ENCODE data around the gene ABCC9.

- TF ChIP-seq, protein P1, sequence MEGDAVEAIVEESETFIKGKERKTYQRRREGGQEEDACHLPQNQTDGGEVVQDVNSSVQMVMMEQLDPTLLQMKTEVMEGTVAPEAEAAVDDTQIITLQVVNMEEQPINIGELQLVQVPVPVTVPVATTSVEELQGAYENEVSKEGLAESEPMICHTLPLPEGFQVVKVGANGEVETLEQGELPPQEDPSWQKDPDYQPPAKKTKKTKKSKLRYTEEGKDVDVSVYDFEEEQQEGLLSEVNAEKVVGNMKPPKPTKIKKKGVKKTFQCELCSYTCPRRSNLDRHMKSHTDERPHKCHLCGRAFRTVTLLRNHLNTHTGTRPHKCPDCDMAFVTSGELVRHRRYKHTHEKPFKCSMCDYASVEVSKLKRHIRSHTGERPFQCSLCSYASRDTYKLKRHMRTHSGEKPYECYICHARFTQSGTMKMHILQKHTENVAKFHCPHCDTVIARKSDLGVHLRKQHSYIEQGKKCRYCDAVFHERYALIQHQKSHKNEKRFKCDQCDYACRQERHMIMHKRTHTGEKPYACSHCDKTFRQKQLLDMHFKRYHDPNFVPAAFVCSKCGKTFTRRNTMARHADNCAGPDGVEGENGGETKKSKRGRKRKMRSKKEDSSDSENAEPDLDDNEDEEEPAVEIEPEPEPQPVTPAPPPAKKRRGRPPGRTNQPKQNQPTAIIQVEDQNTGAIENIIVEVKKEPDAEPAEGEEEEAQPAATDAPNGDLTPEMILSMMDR (conservative IDR thresholded peaks at IDR 0.05), result no peak
- TF ChIP-seq ZFX (IDR thresholded peaks at IDR 0.05), result no peak
These were observed 135.0 kb downstream of the ABCC9 start for GRCh38 chr12:21806255-21806654.

Measured in C4-2B (cell line).